Gastroesophageal sphincter (tissue), 3 donors: ENCODE results near the gene POLR2F.

Source experiments
- CTCF ChIP-seq, 4 experiments: fragments of 200-600 bp in 2 of 4; fragments of 450-650 bp in 2 of 4; sonication (generic) in 1 of 4; IDR thresholded peaks; one replicate each; pipeline ENCODE4 v1.5.1; 2017 to 2019; ENCODE audit warnings: antibody characterized with exemption in 4 of 4, mild to moderate bottlenecking in 2 of 4, moderate library complexity in 2 of 4
- EP300 ChIP-seq: sonication (generic); formaldehyde crosslinking; IDR thresholded peaks from one replicate; pipeline ENCODE4 v1.6.1; 2017; ENCODE audit warnings: antibody characterized with exemption, mild to moderate bottlenecking
- POLR2AphosphoS5 ChIP-seq: sonication (generic); formaldehyde crosslinking; IDR thresholded peaks from one replicate; pipeline ENCODE4 v1.6.1; 2017; ENCODE audit warnings: antibody characterized with exemption

GRCh38 chr22:37973271-37974170, 20.0 kb downstream of the POLR2F start:
- TF ChIP-seq EP300 (no peak), CTCF (IDR thresholded peaks at IDR 0.05) (no peak), POLR2AphosphoS5 (no peak)
